GM03348 (cell line): ENCODE data around the gene TAF4.
"Not testable (repeated sequence)": the region's sequence is repeated elsewhere in the genome, so short reads cannot be mapped to it uniquely, and the experiment has no call there.

Source experiments
- DNase-seq: peaks from one replicate; pipeline ENCODE4 v3.0.0; 2012; ENCODE audit warnings: low spot score

Gene TAF4

GRCh38 chr20:61948056-61948455 is 117.6 kb downstream of the TAF4 start:
- DNase-seq: not testable (repeated sequence)

- not testable (repeated sequence) for DNase-seq
Observed at GRCh38 chr20:61945495-61945894, 120.2 kb downstream of the TAF4 start.

- DNase-seq: not testable (repeated sequence)
Observed at GRCh38 chr20:61944967-61945366, 120.7 kb downstream of the TAF4 start.

DNA sequence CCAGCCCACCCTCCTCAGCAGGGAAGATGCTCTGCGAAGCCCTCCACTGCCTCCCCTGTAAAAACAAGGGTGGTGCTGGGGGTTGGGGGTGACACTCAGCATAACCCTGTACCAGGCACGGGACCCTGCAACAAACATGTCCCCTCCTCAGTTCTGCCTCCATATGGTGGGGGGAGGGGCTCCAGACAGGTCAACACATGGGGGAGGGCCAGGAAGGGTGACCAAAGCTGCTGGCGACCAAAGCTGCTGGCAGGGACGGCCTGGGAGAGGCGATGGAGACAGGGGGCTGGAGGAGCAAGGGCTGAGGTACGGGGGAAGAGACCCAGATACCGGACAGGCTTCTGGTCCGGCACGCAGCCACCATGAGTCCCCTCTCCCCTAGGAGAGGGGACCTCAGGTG is 123.2 kb downstream of the TAF4 start:
- no peak for DNase-seq

DNA sequence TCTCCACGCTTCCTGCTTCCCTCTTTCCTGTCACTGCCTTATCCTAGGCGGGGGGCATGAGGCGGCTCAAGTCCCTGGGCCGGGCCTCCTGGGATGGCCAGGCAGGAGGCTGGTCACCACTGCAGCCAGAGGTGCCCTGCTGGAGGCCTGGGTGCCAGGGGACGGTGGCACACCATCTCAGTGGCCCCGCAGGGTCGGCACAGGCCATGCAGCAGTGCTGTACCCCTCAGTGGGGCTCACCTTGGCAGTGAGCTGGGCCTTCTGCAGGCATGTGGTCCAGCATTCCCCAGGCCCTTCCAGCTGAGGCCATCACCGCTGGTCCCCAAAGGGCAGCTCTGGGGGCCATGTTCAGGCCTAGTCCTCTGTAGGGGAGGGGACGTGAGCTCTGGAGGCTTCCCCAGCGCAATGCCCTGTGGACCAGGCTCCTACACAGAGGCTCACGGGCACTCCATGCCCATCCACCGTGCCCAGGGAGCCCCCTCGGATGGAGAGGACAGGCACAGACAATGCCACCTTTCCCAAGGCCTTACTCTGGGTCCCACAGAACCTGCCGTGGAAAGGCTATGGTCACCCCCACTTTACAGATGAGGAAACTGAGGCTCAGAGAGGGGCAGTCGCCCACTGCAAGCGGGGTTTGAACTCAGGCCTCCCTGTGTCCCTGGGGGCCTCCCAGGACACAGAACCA is 123.8 kb downstream of the TAF4 start:
- no peak for DNase-seq

GRCh38 chr20:61940976-61941720 is 124.5 kb downstream of the TAF4 start:
- DNase-seq: no peak

GRCh38 chr20:61940491-61940890 is 125.2 kb downstream of the TAF4 start:
- DNase-seq: no peak

DNA sequence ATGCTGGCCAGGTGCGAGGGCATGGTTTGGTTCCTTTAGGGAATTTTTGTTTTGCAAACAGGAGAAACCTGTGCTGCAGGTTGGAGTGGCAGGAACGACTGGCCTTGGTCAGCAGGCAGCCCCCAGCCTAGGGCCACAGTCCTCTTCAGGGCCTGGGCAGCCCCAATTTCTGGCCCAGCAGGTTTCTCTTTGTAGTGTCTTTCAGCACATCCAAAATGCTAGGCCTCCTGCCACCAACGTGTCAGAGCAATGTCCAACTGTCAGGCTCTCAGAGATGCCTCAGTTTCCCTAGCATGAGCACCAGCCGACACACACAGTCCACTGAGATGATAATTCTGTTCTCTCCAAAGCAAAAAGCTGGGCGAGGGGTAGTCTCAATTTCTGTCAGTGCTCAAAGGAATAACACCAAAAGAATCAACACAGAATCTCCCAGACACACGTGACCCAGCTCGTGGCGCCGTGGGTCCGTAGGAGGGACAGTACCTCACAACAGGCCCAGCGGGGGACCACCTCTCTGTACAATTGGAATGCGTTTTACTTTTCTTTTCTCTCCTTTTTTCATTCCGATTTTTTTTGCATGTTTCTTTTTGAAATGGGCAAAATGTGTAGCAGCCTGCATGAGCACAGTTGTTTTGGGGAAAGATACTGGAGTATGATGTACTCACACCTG is 125.9 kb downstream of the TAF4 start:
- DNase-seq: no peak

DNA sequence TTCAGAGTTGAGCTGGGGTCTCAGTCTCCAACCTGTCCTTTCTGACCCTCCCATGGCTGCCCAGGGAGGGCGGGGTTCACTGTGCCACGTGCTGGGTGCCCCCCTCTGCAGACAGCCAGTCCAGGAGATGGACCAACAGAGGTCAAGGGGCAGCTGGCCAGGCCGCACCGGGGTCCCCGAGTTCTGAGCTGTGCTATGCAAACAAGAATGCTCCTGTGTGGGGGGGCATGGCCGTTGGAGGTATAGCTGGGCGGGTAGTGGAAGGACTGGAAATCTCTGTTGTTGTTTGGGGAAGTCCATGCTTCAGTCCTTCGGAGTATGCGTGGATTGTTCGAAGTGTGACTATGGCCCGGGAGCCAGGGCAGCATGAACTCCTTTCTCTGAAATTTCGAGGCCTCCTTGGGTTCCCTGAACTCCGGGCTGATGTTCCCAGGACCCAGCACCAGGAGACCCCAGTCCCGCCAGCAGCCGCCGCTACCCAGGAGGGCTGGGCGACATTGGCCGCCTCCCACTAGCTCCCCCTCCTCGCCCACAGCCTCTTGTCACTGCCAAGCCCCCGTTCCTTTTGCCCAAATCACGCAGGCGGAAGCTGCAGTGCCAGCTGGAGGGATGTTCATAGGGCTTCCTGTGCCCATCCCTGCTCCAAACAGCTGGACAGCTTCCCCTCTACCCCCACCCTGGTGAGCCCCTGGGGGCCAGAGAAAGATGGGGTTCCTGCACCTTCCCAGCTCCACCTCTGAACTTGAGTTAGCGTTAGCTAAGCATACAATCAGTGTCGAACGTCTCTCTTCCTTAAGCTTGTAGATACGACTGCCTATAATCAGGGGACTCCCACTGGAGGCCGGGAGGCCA is 126.6 kb downstream of the TAF4 start:
- DNase-seq: no peak

- DNase-seq: no peak
Observed at GRCh38 chr20:61937963-61938838, 127.5 kb downstream of the TAF4 start.

DNA sequence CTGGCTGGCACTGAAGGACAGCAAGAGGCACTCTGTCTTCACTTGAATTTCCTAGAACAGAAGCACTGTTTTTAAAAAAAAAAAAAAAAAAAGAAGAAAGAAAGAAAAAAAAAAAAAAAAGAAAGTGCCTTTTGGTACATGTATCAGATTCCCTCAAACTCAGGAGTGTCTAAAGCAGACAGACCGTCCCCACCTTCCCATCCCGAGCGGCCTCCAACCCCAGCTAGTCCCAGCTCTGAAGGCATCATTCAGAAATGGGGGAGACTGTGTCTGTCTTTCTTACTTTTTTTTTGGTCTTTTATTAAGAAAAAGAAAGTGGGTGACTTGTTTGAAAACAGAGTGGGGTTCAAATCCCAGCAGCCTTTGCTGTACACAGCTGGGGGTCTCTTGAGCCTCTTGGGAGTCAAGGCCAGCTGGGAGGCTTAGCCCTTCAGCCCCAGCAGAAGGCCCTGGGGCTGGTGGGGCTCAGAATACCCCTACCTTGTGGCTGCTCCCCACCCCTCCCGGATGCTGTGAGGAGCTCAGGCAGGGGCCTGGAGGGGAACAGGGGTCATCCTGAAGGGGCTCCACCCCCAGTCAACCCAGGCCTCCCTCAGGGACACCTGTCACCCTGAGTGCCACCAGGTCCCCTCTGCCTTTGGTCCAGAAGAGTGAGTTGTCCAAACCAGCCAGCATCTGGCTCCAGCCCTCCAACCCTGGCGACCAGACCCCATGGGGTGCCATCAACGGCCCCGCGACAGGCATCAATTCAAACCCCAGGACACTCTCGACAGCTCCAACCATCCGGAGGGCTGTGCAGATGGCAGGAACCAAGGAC is 128.3 kb downstream of the TAF4 start:
- no peak for DNase-seq

DNA sequence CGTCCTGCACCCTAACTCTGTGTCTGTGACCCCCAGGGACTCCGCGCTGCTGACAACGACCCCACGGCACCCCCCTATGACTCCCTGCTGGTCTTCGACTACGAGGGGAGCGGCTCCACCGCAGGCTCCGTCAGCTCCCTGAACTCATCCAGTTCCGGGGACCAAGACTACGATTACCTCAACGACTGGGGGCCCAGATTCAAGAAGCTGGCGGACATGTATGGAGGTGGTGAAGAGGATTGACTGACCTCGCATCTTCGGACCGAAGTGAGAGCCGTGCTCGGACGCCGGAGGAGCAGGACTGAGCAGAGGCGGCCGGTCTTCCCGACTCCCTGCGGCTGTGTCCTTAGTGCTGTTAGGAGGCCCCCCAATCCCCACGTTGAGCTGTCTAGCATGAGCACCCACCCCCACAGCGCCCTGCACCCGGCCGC is 129.0 kb downstream of the TAF4 start:
- no peak for DNase-seq

DNA sequence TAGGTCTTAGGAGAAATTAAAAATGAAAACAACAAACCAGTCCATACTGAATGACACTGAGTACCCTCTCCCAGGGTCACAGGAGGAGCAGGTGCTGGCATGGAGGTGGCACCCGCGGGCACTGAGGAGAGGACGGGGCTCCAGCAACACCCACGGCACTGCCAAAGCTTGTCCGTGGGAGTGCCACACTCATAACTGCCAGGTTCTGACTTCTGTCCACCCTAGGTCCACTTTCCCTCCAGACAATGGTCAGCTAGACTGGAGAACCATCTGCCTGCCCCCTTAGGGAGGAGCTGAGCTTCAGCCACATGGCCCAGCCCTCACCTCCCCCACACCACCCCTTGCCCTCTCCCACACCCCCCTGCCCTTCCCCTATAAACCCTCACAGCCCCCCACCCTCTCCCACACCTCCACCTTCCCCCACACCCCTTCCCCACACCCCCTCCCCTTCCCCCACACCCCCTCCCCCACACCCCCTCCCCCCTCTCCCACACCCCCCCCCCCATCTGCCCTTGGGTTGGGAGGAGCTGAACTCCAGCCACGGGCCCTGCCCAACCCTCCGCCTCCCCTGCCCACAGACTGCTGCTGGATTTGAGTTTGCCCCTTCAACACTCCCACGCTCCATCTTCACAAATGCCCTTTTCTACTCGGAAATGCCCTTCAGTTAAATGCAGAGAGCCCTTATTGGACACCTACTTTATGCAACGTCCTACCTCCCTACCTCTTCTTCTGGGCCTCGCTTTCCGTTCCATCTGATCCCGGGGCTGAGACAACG is 129.6 kb downstream of the TAF4 start:
- no peak for DNase-seq

GRCh38 chr20:61934716-61935530 is 130.8 kb downstream of the TAF4 start:
- DNase-seq: no peak

- no peak for DNase-seq
Observed at GRCh38 chr20:61933951-61934715, 131.5 kb downstream of the TAF4 start.

- DNase-seq: no peak
Observed at GRCh38 chr20:61933481-61933950, 132.2 kb downstream of the TAF4 start.

DNA sequence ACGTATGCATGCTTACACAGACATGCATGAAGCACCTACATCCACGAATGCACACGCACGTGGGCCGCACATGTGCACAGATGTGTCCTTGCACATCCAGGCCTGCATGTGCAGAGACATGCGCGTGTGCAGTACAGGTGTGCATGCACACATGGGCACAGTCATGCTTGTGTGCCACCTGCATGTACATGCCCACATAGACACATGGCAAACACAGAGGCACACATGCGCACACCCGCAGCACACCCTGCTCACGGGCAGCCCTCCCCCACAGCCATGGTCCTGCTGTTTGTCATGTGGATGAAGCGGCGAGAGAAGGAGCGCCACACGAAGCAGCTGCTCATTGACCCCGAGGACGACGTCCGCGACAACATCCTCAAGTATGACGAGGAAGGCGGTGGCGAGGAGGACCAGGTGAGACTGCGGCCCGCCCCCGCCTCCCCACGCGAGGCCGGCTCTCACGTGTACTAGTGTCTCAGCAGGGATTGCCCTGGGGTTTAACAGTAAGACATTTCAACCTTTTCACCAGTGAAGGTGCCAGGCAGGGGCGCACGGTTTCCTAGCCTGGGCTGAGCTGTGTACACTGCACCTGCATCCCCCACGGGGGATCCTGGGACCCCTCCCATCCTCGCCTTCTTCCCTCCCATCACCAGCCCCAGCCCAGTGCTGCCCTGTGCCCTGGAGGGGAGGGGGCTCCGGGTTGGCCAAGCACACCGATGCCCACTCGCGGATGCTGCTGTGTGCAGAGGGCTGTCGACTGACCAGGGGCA is 132.8 kb downstream of the TAF4 start:
- no peak for DNase-seq
